BE2C (cell line): ENCODE data around the gene TMEM131L.

Source experiments
- DNase-seq: peaks from one replicate; pipeline ENCODE4 v3.0.0-alpha.2; 2020
- H3K27me3 ChIP-seq: fragments of 250-450 bp; sonication (Bioruptor Pico); 2 replicates; pipeline ENCODE4 v1.5.1; 2020; ENCODE audit warnings: mild to moderate bottlenecking
- H3K36me3 ChIP-seq: fragments of 250-450 bp; sonication (Bioruptor Pico); 2 replicates; pipeline ENCODE4 v1.5.1; 2020; ENCODE audit warnings: mild to moderate bottlenecking
- H3K4me1 ChIP-seq: fragments of 250-450 bp; sonication (Bioruptor Pico); 2 replicates; pipeline ENCODE4 v1.5.1; 2020
- H3K4me3 ChIP-seq: 2 replicates; pipeline ENCODE4 v1.5.1; 2011; ENCODE audit warnings: low read depth, low read length
- H3K9me3 ChIP-seq: fragments of 250-450 bp; sonication (Bioruptor Pico); 2 replicates; pipeline ENCODE4 v1.5.1; 2020
- TF ChIP-seq, protein P1 (sequence below): IDR thresholded peaks from 2 replicates; pipeline ENCODE4 v1.5.1; 2012; ENCODE audit warnings: mild to moderate bottlenecking, low read depth, low read length

Gene TMEM131L

DNA sequence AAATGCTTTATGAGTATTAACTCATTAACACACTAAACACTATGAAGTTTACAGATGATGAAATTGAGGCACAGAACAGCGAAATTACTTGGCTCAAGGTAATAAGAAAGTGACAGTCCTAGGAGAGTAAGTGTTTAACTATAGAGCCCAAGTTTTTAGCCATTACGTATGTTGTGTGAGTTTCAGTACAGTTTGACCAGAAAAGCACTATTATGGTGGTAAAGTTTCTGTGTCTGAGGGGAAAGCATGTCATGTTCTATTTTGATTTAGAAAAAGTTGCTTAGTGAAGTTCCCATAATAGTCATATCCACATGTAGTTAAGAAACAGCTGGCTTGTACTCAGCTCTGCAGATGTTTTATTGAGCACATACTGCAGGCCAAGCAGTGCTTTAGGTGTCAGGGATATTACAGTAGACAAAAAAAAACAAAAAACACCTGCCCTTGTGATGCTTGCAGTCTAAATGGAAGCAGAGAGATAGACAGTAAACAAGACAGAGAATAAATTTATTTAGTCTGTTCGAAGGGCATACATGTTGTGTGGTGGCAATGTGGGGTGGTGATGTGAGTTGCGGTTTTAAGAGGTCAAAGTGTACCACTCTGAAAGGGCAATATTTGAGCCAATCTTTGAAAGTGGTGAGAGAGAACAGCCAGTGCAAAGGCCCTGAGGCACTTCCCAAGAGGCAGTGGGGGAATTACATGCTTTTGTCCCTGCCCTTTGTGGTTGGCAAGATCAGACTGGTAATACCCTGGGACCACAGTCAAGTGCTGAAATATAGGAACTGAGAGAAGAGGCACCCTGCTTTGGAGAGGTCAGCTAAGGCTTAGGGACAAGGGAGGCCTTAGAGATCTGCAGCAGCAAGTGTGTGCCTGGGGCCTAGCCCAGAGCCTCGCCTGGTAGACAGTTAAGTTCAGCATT lies 6.2 kb downstream of the TMEM131L start:
- TF ChIP-seq, protein P1, sequence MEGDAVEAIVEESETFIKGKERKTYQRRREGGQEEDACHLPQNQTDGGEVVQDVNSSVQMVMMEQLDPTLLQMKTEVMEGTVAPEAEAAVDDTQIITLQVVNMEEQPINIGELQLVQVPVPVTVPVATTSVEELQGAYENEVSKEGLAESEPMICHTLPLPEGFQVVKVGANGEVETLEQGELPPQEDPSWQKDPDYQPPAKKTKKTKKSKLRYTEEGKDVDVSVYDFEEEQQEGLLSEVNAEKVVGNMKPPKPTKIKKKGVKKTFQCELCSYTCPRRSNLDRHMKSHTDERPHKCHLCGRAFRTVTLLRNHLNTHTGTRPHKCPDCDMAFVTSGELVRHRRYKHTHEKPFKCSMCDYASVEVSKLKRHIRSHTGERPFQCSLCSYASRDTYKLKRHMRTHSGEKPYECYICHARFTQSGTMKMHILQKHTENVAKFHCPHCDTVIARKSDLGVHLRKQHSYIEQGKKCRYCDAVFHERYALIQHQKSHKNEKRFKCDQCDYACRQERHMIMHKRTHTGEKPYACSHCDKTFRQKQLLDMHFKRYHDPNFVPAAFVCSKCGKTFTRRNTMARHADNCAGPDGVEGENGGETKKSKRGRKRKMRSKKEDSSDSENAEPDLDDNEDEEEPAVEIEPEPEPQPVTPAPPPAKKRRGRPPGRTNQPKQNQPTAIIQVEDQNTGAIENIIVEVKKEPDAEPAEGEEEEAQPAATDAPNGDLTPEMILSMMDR: no peak
- Histone ChIP-seq H3K4me1 (peaks cover 6% of the 10 kb centered on the region; the same call in 1 of the 2 replicates), H3K36me3 (peaks cover 5% of the 10 kb centered on the region), H3K4me3 (no peak overlapping the region), H3K9me3 (no peaks in the 10 kb centered on the region), H3K27me3 (no peaks in the 10 kb centered on the region)
- DNase-seq: no peak

DNA sequence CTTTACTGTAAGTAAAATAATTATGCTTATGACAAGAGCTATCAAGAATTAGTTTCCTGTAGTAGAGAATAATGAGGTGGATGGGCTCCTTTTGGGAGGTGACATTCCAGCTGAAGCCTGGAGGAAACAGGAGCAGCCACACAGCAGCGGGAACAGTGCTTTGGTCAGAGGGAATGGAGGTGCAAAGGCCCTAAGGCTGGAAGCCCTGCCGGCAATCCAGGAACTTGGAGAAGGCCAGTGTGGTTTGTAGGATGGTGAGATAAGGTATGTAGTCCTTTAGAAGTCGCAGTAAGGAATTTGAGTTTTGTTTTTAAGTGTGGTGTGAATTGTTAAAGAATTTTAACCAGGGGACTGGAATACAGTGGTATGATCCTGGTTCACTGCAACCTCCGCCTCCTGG lies 8.1 kb downstream of the TMEM131L start:
- DNase-seq: no peak
- H3K9me3 ChIP-seq: no peaks in the 10 kb centered on the region
- TF ChIP-seq, protein P1: no peak
- H3K36me3 ChIP-seq: peaks cover 5% of the 10 kb centered on the region
- no peaks in the 10 kb centered on the region for H3K4me1 ChIP-seq
- H3K4me3 ChIP-seq: no peak overlapping the region
- no peaks in the 10 kb centered on the region for H3K27me3 ChIP-seq

DNA sequence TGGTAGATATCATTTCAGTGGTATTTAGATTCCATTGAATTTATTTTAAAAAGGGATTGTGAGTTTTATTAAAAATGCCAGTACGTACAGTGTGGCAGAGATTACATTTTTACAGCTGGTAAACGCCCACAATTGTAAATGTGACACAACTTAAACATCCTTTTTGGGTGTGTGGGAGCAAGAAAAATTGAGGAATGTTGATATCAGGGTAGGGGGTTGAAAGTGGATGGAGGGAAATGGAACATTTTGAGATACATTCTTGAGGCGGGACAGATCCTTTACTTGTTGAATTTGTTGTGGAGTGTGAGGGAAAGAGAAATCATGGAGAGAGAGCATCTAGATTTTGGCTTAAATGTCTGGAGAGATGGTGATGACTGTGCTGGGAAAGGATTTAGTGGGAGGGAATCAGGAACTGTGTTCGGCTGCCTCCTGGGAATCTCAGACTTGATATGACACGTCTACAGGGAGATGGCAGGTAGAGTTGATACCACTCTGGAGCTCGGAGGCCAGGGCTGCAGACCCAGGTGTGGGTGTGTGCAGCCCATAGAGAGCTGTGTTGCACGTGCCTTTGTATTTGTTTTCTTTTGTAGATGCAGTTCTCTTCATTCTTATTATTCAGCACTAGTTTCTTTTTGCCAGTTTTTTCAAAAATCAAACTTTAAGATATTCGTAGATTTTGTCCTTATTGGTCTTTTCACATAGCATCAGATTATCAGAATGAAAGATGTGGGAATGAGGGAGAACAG lies 10.8 kb downstream of the TMEM131L start:
- no peaks in the 10 kb centered on the region for H3K9me3 ChIP-seq
- H3K4me3 ChIP-seq: no peak overlapping the region
- no peak for DNase-seq
- H3K36me3 ChIP-seq: peaks cover 5% of the 10 kb centered on the region
- no peaks in the 10 kb centered on the region for H3K27me3 ChIP-seq
- no peaks in the 10 kb centered on the region for H3K4me1 ChIP-seq
- TF ChIP-seq, protein P1: no peak

DNA sequence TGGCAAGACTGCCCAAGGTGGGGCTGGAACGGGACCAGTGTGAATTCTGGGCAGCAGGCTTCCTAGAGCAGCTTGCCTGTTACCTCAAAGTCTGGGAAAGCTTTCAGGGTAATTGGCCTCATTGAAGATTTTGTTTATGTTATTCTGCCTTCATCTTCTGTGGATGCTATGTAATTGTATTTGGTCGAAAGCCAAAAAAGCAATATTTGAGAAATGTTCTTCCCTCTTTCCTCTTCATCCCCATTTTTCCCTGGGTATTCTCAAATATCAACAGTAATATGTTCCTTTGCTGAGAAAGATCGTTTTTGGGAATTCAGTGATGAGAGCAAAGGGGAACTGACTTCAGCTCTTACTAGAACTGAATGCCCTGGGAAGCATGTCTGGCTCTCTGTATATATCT lies 12.9 kb downstream of the TMEM131L start:
- no peak for DNase-seq
- Histone ChIP-seq H3K36me3 (peaks cover 5% of the 10 kb centered on the region), H3K9me3 (no peaks in the 10 kb centered on the region), H3K27me3 (no peaks in the 10 kb centered on the region), H3K4me3 (no peak overlapping the region), H3K4me1 (peaks cover 6% of the 10 kb centered on the region)
- TF ChIP-seq, protein P1: no peak

DNA sequence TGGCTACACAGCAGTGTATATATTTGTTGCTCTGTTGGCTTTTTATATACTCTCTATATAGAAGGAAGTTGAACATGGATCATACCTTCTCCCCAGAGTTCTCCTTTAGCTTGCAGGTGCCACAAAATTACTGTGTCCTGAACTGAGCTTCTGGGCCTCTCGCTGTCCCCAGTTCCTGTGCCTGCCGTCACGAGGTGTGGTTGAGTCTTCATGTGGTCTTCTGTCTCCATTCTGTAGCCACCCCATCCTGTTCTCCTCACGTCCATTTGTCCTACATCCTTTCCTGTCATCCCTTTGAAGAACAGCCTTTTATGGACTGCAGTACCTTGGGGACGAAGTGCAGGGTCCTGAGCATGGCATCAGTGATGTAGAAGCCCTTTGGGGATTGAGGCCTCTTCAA lies 14.5 kb downstream of the TMEM131L start:
- no peak overlapping the region for H3K4me3 ChIP-seq
- TF ChIP-seq, protein P1: no peak
- peaks cover 5% of the 10 kb centered on the region for H3K36me3 ChIP-seq

DNA sequence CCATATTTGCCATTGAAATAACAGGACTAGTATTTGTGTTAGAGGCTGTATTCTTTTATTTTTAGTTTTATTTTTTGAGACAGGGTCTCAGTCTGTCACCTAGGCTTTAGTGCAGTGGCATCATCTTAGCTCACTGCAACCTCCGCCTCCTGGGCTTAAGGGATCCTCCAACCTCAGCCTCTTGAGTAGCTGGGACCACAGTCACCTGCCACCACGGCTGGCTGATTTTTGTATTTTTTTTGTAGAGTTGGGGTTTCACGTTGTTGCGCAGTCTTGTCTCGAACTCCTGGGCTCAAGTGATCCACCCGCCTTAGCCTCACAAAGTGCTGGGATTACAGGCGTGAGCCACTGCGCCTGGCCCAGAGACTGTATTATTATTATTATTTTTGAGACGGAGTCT lies 15.3 kb downstream of the TMEM131L start:
- no peak for DNase-seq
- TF ChIP-seq, protein P1: no peak
- H3K36me3 ChIP-seq: peaks cover 2% of the 10 kb centered on the region
- no peaks in the 10 kb centered on the region for H3K9me3 ChIP-seq
- H3K27me3 ChIP-seq: no peaks in the 10 kb centered on the region
- no peak overlapping the region for H3K4me3 ChIP-seq
- H3K4me1 ChIP-seq: peaks cover 6% of the 10 kb centered on the region

More for the DNA sequence above, 14.5 kb downstream of the TMEM131L start:
- no peaks in the 10 kb centered on the region for H3K27me3 ChIP-seq
- DNase-seq: no peak
- no peaks in the 10 kb centered on the region for H3K9me3 ChIP-seq
- peaks cover 6% of the 10 kb centered on the region for H3K4me1 ChIP-seq
